NCI-H1048 (cell line): Measurements from ENCODE around the gene FABP1.

Experiments
- DNase-seq: peaks from one replicate; lab custom pipeline; 2025; lab: John Stamatoyannopoulos, UW

The FABP1 gene

GRCh38 chr2:88136817-88137216, 9.0 kb upstream of the FABP1 start:
- no peak for DNase-seq

DNA sequence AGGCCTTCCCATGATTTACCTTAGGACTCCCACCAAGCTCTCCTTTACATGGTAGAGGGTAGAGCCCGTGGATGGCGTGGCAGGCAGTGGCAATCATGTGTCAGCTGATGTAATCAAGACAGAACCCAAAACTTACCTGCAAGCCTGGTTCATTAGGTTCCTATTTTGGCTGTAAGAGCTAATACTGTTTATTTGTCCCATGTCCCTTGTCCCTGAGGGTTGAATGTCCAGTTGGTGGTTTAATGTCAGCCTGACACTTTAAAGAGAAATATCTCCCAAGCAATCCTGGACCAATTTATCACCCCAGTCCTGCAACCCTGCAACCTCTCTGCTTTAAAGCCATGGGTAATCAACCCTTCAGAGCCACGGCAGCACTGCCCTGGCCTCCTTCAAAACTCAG, 6.0 kb upstream of the FABP1 start:
- DNase-seq = no peak

GRCh38 chr2:88131999-88132368, 4.1 kb upstream of the FABP1 start:
- DNase-seq = no peak

GRCh38 chr2:88131201-88131998, 3.5 kb upstream of the FABP1 start:
- DNase-seq = no peak

GRCh38 chr2:88129313-88129959, 1.6 kb upstream of the FABP1 start:
- DNase-seq = no peak

- no peak for DNase-seq
Measured at GRCh38 chr2:88128654-88129312, 921 bp upstream of the FABP1 start.

DNA sequence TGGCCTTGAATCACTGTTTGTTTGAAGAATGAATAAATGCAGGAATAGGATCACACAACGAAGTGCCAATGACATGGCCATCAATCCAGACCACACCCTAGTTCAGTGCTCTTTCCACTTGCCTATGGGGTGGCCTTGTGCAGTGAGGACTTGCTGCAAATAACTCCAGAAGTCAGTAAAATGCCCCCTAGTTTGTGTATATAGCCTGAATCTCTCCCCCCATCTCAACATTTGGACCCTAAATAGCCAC, 299 bp downstream of the FABP1 start:
- no peak for DNase-seq

- no peak for DNase-seq
Measured at GRCh38 chr2:88126772-88127637, 857 bp downstream of the FABP1 start.

GRCh38 chr2:88125924-88126771, 1.7 kb downstream of the FABP1 start:
- DNase-seq = no peak

- no peak for DNase-seq
Measured at GRCh38 chr2:88125344-88125923, 2.4 kb downstream of the FABP1 start.

DNA sequence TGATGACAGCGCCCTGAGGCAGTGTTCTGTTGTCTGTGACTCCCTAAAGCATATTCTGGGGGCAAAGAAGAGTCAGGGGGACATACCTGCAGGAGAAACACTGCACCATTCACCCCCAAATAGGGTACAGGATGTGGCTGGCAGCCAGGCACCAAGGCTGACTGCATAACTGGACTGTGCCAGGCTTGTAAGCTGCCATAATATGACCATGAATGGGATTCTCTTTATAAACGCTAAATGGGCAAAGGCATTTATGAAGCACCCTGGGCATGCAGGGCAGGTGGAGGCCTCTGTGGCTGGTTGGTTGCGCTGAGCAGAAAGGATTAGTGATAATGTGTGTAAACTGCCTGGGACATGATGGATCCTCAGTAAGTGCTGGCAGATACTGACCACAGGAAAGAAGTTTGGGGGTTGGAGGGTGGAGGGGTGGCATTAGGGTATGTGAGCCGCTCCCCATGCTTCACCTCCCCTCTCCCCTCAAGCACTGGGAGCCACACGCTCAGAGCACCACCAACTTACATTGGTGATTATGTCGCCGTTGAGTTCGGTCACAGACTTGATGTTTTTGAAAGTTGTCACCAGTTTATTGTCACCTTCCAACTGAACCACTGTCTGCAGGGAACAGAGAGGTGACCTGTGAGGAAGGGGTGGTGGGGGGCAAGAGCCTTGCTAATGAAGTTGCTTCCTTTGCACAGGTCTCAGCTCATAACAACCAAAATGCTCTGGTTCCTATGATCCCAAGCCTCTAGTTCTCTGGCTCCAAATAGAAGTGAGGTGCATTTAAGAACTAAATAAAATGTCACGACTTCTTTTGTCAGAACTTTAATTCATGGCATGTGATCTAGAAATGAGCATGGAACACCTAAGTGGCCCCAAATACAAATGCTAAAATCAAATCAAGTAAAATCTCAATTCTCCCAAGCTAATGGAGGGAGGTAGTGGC, 3.6 kb downstream of the FABP1 start:
- DNase-seq = no peak

GRCh38 chr2:88123164-88123974, 4.5 kb downstream of the FABP1 start:
- no peak for DNase-seq

GRCh38 chr2:88122141-88122884, 5.5 kb downstream of the FABP1 start:
- DNase-seq = no peak

DNA sequence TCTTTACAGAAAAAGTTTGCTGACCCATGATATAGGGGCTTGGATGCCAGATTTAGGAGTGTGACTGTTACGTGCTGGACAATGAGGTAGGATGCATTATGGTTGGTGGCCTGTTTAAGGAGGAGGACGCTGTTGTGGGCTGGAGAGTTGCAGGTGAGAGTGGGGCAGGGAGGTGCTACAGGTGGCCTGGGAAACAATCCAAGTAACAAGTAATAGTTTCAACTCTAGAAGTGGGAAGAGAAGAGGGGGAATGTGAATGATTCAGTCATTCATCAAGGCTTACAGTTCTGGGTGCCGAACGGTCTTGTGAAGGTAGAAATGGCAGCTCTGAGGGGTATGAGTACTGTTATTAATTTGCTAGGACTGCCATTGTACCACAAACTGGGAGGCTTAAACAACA, 6.2 kb downstream of the FABP1 start:
- DNase-seq = no peak

DNA sequence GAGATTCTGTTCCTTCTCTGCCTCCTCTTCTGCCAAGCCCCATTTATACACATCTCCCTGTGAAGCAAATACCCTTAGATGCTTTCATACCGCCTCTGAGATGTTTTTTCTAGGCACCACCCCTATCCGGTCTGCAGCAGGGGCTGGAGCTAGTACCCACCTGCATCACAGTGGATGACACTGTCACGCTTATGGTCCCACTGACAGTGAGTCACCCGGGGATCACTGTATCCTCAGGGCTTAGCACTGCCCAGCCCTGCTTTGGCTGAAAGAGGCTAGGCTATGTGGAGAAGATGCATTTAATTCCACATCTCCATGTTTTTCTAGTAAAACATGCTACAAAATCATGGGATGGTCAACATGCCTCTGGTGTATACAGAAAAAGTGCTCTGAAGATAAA, 9.9 kb downstream of the FABP1 start:
- no peak for DNase-seq

- DNase-seq = no peak
Measured at GRCh38 chr2:88116669-88117432, 11.0 kb downstream of the FABP1 start.

GRCh38 chr2:88115825-88116518, 11.9 kb downstream of the FABP1 start:
- DNase-seq = no peak
